Lung (tissue), 12 donors: ENCODE measurements around the gene ABCA1. TPM values are rescaled to one million over a fixed set of nuclear protein-coding genes. Genes with fewer than 3 reads are reported as not detected.

Experiments used
- ATAC-seq: fragments of 200-7000 bp; cut with Tn5 transposase; one replicate; pipeline ENCODE4 v1.9.1; 2020; ENCODE audit warnings: moderate number of reproducible peaks; ENCODE audit not compliant: insufficient read depth, low FRiP score
- DNase-seq, 3 donors: peaks; one replicate each; pipeline ENCODE4 v3.0.0-alpha.2; 2013 to 2017
- H3K27ac ChIP-seq, 2 donors: one replicate each; pipeline ENCODE4 v1.5.1; 2013; ENCODE audit warnings: mild to moderate bottlenecking in 2 of 2, moderate library complexity in 2 of 2, control low read depth in 1 of 2, inconsistent platforms in 1 of 2, low read depth in 1 of 2, low read length in 1 of 2
- H3K27me3 ChIP-seq, 3 donors: one replicate each; pipeline ENCODE4 v1.5.1; 2013; ENCODE audit warnings: low read length in 2 of 3; ENCODE audit not compliant: control insufficient read depth in 3 of 3, insufficient read depth in 3 of 3
- H3K36me3 ChIP-seq, 4 donors: one replicate each; pipeline ENCODE4 v1.5.1; 2013; ENCODE audit warnings: low read length in 4 of 4, mild to moderate bottlenecking in 1 of 4, moderate library complexity in 1 of 4; ENCODE audit not compliant: control insufficient read depth in 4 of 4, insufficient read depth in 4 of 4
- H3K4me1 ChIP-seq, 5 donors: one replicate each; pipeline ENCODE4 v1.5.1; 2013; ENCODE audit warnings: low read length in 5 of 5, mild to moderate bottlenecking in 2 of 5, moderate library complexity in 1 of 5; ENCODE audit not compliant: control insufficient read depth in 5 of 5, insufficient read depth in 5 of 5
- H3K4me3 ChIP-seq: one replicate; pipeline ENCODE4 v1.5.1; 2013; ENCODE audit warnings: mild to moderate bottlenecking, control low read depth, moderate library complexity
- H3K9ac ChIP-seq, 2 donors: one replicate each; pipeline ENCODE4 v1.5.1; 2013; ENCODE audit warnings: low read length in 2 of 2, control low read depth in 1 of 2; ENCODE audit not compliant: insufficient read depth in 1 of 2
- H3K9me3 ChIP-seq, 4 donors: one replicate each; pipeline ENCODE4 v1.5.1; 2013; ENCODE audit warnings: low read length in 3 of 4, mild to moderate bottlenecking in 1 of 4, moderate library complexity in 1 of 4; ENCODE audit not compliant: control insufficient read depth in 4 of 4, insufficient read depth in 3 of 4
- WGBS, 2 donors: extraction: QIAGEN DNeasy Blood & Tissue Kit; methylation state at CpG; one replicate each; pipeline ENCODE4 v1.1.7; 2013; 5-methylcytosine and 5-hydroxymethylcytosine counted together
- polyA plus RNA-seq, 2 donors: library from polyadenylated mRNA; stranded (reverse); fragments of 200-250 nt; gene quantifications; one replicate each; pipeline ENCODE4 v1.2.1, GENCODE V29; 2013
- total RNA-seq, 2 donors: library from RNA; depleted of rRNA in 1 of 2; stranded (reverse); fragments of >200 nt in 1 of 2; gene quantifications; one replicate each; pipeline ENCODE4 v1.2.1, GENCODE V29; 2014 to 2021
- TF ChIP-seq, protein P1 (sequence below): IDR thresholded peaks from 2 replicates; pipeline ENCODE4 v1.5.1; 2012; ENCODE audit warnings: mild to moderate bottlenecking; ENCODE audit errors: control extremely low read depth, extremely low read depth
- donor health status: control.
- donor health status: control.
- donor health status: Bipolar disorder and iron deficiency.
- donor health status: healthy.
- donor health status: DM: yes; HTN: yes; CAD: no.

ABCA1 gene
- total and polyA plus RNA-seq, 4 donors = 5.4 to 140 (median 16.8) TPM

DNA sequence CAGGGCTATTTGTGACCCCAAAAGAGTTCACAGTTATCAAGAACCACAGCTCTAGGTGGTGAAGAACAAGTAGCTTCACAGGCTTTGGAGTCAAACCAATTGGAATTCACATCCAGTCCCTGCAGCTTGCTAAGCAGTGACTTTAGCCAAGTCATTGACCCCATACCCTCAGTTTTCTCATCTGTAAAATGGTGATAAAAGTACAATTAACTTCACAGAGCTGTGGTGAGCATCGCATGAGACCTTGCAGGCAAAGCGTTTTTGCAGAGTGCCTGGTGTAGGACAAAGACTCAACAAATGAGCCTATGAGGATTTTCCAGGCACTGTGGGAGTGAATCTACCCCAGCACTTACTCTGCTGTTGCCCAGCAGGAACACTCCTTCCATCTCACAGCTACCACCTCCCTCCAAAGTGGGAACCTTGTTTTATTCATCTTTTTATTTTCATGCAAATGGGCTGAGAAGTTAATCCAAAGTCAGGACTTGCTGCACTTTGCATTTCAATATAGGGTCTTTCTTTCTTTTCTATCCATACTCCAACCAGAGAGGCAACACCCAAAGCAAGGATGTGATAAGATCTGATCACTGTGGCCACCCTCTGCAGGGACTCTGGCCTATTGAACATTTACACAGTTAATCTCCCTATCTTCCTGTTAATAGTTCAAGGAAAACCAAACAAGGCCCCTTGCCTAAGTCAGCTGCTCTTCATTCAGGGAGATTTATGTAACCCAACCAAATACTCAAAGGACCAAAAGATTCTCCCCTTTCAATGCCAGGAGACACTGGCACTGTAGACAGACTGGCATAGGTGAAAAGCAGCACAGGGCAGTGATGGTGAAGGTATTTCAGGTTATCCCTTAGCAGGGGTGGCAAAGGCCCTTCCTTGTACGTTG lies 41.9 kb downstream of the ABCA1 start:
- Histone ChIP-seq H3K4me1 (peaks cover 0 to 8% (median 0%) of the 10 kb centered on the region in 5 donors), H3K36me3 (peaks cover 7 to 43% (median 26%) of the 10 kb centered on the region in 4 donors)
- 92 to 97% methylated on average over 3 of the region's 3 CpGs for WGBS, 2 donors

DNA sequence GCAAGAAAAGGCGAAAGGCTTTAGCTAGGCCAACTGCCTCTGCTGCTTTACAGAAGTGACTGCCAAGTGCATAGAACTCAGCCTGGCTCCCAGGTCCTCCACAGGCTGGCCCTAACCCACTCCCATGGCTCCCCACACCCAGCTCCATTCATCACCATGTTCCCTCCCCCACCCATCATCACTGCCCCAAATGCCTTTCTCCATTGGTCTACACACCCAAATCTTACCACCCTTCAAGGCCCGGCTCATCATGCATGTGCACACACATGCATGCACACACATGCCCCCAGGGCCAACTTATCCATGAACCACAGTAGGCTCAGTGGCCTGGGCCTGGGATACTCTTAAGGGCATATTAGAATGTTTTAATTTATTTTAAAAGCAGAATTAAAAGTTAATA lies 44.8 kb downstream of the ABCA1 start:
- TF ChIP-seq, protein P1, sequence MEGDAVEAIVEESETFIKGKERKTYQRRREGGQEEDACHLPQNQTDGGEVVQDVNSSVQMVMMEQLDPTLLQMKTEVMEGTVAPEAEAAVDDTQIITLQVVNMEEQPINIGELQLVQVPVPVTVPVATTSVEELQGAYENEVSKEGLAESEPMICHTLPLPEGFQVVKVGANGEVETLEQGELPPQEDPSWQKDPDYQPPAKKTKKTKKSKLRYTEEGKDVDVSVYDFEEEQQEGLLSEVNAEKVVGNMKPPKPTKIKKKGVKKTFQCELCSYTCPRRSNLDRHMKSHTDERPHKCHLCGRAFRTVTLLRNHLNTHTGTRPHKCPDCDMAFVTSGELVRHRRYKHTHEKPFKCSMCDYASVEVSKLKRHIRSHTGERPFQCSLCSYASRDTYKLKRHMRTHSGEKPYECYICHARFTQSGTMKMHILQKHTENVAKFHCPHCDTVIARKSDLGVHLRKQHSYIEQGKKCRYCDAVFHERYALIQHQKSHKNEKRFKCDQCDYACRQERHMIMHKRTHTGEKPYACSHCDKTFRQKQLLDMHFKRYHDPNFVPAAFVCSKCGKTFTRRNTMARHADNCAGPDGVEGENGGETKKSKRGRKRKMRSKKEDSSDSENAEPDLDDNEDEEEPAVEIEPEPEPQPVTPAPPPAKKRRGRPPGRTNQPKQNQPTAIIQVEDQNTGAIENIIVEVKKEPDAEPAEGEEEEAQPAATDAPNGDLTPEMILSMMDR = no peak
- Histone ChIP-seq H3K27ac (no peak overlapping the region), H3K4me1 (peaks cover 0 to 1% (median 0%) of the 10 kb centered on the region in 5 donors), H3K9ac (no peak overlapping the region), H3K9me3 (no peaks in the 10 kb centered on the region), H3K27me3 (no peaks in the 10 kb centered on the region), H3K4me3 (no peak overlapping the region), H3K36me3 (peaks cover 7 to 39% (median 22%) of the 10 kb centered on the region in 4 donors)
- DNase-seq (no peak), ATAC-seq (no peak)
- WGBS, 2 donors = 94 to 97% methylated on average over 2 of the region's 2 CpGs

More for the DNA sequence above, 41.9 kb downstream of the ABCA1 start:
- Histone ChIP-seq H3K27me3 (no peaks in the 10 kb centered on the region), H3K27ac (no peak overlapping the region), H3K9ac (no peak overlapping the region), H3K4me3 (no peak overlapping the region), H3K9me3 (no peaks in the 10 kb centered on the region)
- no peak for DNase-seq
- no peak for ATAC-seq
- TF ChIP-seq, protein P1 = no peak

DNA sequence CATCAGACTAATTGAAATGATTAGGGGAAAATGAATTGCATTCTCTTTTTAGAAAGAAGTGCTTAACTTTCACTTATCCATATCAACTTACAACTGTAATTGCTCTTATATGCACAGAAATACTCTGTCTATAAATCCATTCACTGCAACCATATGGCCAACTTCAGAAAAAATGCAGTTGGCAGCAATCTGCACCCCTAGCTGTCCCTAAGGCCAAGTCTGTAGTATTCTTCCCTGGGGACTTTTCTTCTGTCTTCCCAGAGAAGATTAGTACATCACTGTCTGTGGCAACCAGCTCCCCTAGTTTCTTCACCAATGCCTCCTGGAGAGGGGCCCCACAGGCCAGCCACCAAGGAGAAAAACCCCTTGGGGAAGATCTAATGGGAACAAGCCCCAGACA lies 45.4 kb downstream of the ABCA1 start:
- Histone ChIP-seq H3K4me1 (peaks cover 0 to 1% (median 0%) of the 10 kb centered on the region in 5 donors), H3K4me3 (no peak overlapping the region), H3K36me3 (peaks cover 5 to 36% (median 19%) of the 10 kb centered on the region in 4 donors), H3K27me3 (no peaks in the 10 kb centered on the region), H3K9ac (no peak overlapping the region), H3K9me3 (no peaks in the 10 kb centered on the region), H3K27ac (no peak overlapping the region)
- ATAC-seq (no peak), DNase-seq (no peak)
- TF ChIP-seq, protein P1 = no peak
